ENCODE measurements around the gene SERPINA3. TPM values are rescaled to one million over a fixed set of nuclear protein-coding genes. Genes with fewer than 3 reads are reported as not detected.

Gene SERPINA3
- total and polyA plus RNA-seq, 12 donors: 1.0 to 408 (median 13.4) TPM

DNA sequence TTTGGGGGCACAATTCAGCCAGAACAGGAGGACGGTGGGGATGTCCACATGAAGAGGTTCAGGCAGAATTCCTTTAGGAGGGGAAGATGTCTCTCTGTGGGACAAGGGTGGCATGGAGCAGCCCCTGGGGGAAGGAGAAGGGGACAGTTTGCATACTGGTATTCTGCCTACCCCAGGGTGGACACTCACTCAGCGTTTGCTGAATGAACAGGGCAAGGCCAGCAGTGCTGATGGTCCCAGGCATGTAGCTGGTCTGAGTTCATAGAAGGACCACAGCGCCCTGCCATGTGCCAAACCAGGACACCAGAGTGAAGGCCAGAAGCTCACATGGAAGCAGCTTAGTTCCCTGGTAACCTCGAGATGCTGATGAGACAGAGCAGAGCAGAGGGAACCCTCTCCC lies 25.6 kb upstream of the SERPINA3 start:
- intact Hi-C loops (cut with DNase I): no loop called here
- H3K27me3 ChIP-seq: peaks cover 0 to 7% (median 0%) of the 10 kb centered on the region in 7 donors
- TF ChIP-seq, protein P1, sequence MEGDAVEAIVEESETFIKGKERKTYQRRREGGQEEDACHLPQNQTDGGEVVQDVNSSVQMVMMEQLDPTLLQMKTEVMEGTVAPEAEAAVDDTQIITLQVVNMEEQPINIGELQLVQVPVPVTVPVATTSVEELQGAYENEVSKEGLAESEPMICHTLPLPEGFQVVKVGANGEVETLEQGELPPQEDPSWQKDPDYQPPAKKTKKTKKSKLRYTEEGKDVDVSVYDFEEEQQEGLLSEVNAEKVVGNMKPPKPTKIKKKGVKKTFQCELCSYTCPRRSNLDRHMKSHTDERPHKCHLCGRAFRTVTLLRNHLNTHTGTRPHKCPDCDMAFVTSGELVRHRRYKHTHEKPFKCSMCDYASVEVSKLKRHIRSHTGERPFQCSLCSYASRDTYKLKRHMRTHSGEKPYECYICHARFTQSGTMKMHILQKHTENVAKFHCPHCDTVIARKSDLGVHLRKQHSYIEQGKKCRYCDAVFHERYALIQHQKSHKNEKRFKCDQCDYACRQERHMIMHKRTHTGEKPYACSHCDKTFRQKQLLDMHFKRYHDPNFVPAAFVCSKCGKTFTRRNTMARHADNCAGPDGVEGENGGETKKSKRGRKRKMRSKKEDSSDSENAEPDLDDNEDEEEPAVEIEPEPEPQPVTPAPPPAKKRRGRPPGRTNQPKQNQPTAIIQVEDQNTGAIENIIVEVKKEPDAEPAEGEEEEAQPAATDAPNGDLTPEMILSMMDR (IDR thresholded peaks at IDR 0.05): no peak

DNA sequence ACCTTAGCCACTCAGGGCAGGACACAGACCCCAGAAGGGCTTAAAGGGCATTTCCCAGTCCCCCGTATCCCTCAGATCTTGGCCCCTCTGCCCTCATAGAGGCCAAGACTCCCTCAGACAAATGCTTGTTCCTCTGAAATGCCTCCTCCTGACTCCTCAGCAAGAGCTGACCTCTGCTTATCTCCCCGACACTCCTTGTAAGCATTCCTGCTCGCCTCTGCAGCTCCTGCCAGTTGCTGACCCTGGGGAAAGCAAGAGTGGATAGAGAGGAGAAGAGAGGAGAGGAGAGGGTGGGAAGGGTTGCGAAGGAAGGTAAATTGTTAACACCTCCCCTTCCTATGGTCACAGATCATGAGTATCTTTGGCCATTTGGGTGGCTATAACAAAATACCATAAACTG lies 23.9 kb upstream of the SERPINA3 start:
- H3K9me3 ChIP-seq: no peaks in the 10 kb centered on the region
- no peak overlapping the region for H3K27ac ChIP-seq
- intact Hi-C loops (cut with DNase I): no loop called here
- 44 to 52% methylated on average over 4 of the region's 4 CpGs for WGBS, 2 donors
- DNase-seq (no peak), ATAC-seq (no peak)
- H3K36me3 ChIP-seq: no peaks in the 10 kb centered on the region
- H3K27me3 ChIP-seq: peaks cover 0 to 7% (median 0%) of the 10 kb centered on the region in 7 donors
- no peaks in the 10 kb centered on the region for H3K4me1 ChIP-seq
- H3K4me3 ChIP-seq: no peak overlapping the region
- TF ChIP-seq, protein P1 (IDR thresholded peaks at IDR 0.05): no peak

More for the DNA sequence above, 25.6 kb upstream of the SERPINA3 start:
- Histone ChIP-seq H3K36me3 (no peaks in the 10 kb centered on the region), H3K4me3 (no peak overlapping the region), H3K27ac (no peak overlapping the region), H3K9me3 (no peaks in the 10 kb centered on the region), H3K4me1 (peaks cover 0 to 8% (median 0%) of the 10 kb centered on the region in 9 donors)
- DNase-seq (no peak), ATAC-seq (no peak)
- 77 to 79% methylated on average over 4 of the region's 4 CpGs for WGBS, 2 donors

DNA sequence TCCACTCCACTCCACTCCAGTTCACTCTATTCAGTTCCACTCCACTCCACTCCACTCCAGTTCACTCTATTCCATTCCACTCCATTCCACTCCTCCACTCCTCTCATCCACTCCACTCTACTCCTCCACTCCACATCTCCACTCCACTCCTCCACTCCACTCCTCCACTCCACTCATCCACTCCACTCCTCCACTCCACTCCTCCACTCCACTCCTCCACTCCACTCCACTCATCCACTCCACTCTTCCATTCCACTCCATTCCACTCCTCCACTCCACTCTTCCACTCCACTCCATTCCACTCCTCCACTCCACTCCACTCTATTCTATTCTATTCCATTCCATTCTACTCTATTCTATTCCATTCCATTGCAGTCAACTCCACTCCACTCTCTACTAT lies 21.1 kb upstream of the SERPINA3 start:
- Histone ChIP-seq H3K36me3 (no peaks in the 10 kb centered on the region), H3K4me3 (no peak overlapping the region), H3K27me3 (peaks cover 0 to 3% (median 0%) of the 10 kb centered on the region in 7 donors), H3K4me1 (peaks cover 0 to 9% (median 0%) of the 10 kb centered on the region in 9 donors), H3K9me3 (no peaks in the 10 kb centered on the region), H3K27ac (no peak overlapping the region)
- TF ChIP-seq, protein P1 (IDR thresholded peaks at IDR 0.05): no peak
- ATAC-seq: no peak
- intact Hi-C loops (cut with DNase I): no loop called here
- no peak for DNase-seq

DNA sequence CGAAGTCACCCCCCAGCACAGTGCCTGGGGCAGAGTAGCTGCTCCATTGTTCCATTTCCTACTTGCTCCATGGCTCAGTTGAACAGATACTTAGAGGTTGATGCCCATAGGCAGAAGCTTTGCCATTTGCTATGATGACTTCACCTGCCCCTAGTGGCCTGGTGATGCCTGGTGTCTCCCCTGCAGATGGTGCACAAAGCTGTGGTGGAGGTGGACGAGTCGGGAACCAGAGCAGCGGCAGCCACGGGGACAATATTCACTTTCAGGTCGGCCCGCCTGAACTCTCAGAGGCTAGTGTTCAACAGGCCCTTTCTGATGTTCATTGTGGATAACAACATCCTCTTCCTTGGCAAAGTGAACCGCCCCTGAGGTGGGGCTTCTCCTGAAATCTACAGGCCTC lies 20.3 kb upstream of the SERPINA3 start:
- H3K9me3 ChIP-seq: no peaks in the 10 kb centered on the region
- ATAC-seq (no peak), DNase-seq (no peak)
- intact Hi-C loops (cut with DNase I): no loop called here
- H3K4me1 ChIP-seq: peaks cover 0 to 10% (median 0%) of the 10 kb centered on the region in 9 donors
- no peaks in the 10 kb centered on the region for H3K36me3 ChIP-seq
- 87 to 91% methylated on average over 8 of the region's 8 CpGs for WGBS, 2 donors
- peaks cover 0 to 3% (median 0%) of the 10 kb centered on the region in 7 donors for H3K27me3 ChIP-seq
- TF ChIP-seq, protein P1 (IDR thresholded peaks at IDR 0.05): no peak
- H3K27ac ChIP-seq: no peak overlapping the region
- H3K4me3 ChIP-seq: no peak overlapping the region

All from heart right ventricle (tissue), 16 donors.